ENCODE data around the gene PRKAR1A.

- TF ChIP-seq CTCF (conservative IDR thresholded peaks at IDR 0.05) (no peak), ZFX (IDR thresholded peaks at IDR 0.05) (no peak)
Observed at GRCh38 chr17:68594552-68594951, 82.3 kb downstream of the PRKAR1A start.

All from C4-2B (cell line).